HCT116 (cell line): ENCODE results near the gene HERC2. TPM values are rescaled to one million over a fixed set of nuclear protein-coding genes. Genes with fewer than 3 reads are reported as not detected.

ENCODE experiments used
- ATAC-seq: fragments of 200-7000 bp; cut with Tn5 transposase; 2 replicates; pipeline ENCODE4 v1.9.1; 2020; ENCODE audit warnings: mild to moderate bottlenecking, moderate library complexity
- BruUV-seq: library from RNA; stranded (reverse); fragments of 400-500 nt; replicated peaks from 2 replicates; lab custom pipeline; 2021; lab: Mats Ljungman, UMichigan
- CTCF ChIA-PET: fragments of 300-600 bp; sonication (Branson Sonifier 250); formaldehyde crosslinking; loops from one replicate; lab custom pipeline; 2021; ENCODE audit warnings: antibody characterized with exemption; lab: Charles Lee
- POLR2A ChIA-PET: fragments of 300-600, 350-600 bp; sonication (Branson Sonifier 250); formaldehyde crosslinking; loops from one replicate; lab custom pipeline; 2021; ENCODE audit warnings: antibody characterized with exemption; lab: Charles Lee
- RAD21 ChIA-PET, 2 experiments: fragments of 300-600 bp; sonication (Branson Sonifier 250); formaldehyde crosslinking; loops; one replicate each; lab custom pipeline; 2023; ENCODE audit warnings: low total read pairs in 2 of 2; ENCODE audit not compliant: uncharacterized antibody in 2 of 2, unreplicated experiment in 2 of 2, low non-redundant PET in 1 of 2; lab: Charles Lee
- DNase-seq: peaks from one replicate; pipeline ENCODE4 v3.0.0-alpha.2; 2010; ENCODE audit warnings: low read depth, low spot score
- H2AFZ ChIP-seq: fragments of 200-600 bp; shearing (Covaris generic), sonication (generic); 2 replicates; pipeline ENCODE4 v1.6.1; 2017; ENCODE audit warnings: low read depth, mixed run types, mixed read lengths, antibody characterized with exemption, low read length; ENCODE audit not compliant: poor library complexity, severe bottlenecking
- H3K27ac ChIP-seq: 2 replicates; pipeline ENCODE4 v1.5.1; 2012; ENCODE audit warnings: low read depth, low read length
- H3K27me3 ChIP-seq: fragments of 200-600 bp; sonication (generic); 2 replicates; pipeline ENCODE4 v1.6.1; 2016; ENCODE audit warnings: mixed run types, low read length, mixed read lengths; ENCODE audit not compliant: insufficient read depth
- H3K36me3 ChIP-seq, 2 experiments: fragments of 200-500 bp in 1 of 2; fragments of 200-600 bp in 1 of 2; sonication (Bioruptor generic) in 1 of 2; sonication (generic) in 1 of 2; 2 replicates each; pipeline versions ENCODE4 v1.5.1 to v1.6.1; 2014 to 2016; ENCODE audit warnings: low read length in 2 of 2, inconsistent platforms in 1 of 2, mixed read lengths in 1 of 2, mixed run types in 1 of 2; ENCODE audit not compliant: insufficient read depth in 2 of 2, control insufficient read depth in 1 of 2
- H3K4me1 ChIP-seq, 2 experiments: fragments of 200-600 bp in 1 of 2; sonication (generic) in 1 of 2; 2 replicates each; pipeline versions ENCODE4 v1.5.1 to v1.6.1; 2012 to 2017; ENCODE audit warnings: low read length in 2 of 2, inconsistent platforms in 1 of 2, mild to moderate bottlenecking in 1 of 2, mixed read lengths in 1 of 2, mixed run types in 1 of 2, moderate library complexity in 1 of 2; ENCODE audit not compliant: insufficient read depth in 2 of 2, control insufficient read depth in 1 of 2
- H3K4me2 ChIP-seq: fragments of 200-600 bp; sonication (generic); 2 replicates; pipeline ENCODE4 v1.6.1; 2017; ENCODE audit warnings: mixed run types, low read length, mixed read lengths
- H3K4me3 ChIP-seq, 2 experiments: fragments of 200-600 bp in 1 of 2; sonication (generic) in 1 of 2; replicated peaks in 1 of 2; 2 replicates each; pipeline ENCODE4 v1.5.1; 2011 to 2016; ENCODE audit warnings: low read length in 2 of 2, control low read depth in 1 of 2, low read depth in 1 of 2, mild to moderate bottlenecking in 1 of 2, mixed read lengths in 1 of 2, mixed run types in 1 of 2
- H3K79me2 ChIP-seq: fragments of 200-600 bp; sonication (generic); 2 replicates; pipeline ENCODE4 v1.6.1; 2017; ENCODE audit warnings: mild to moderate bottlenecking, mixed run types, low read length, moderate library complexity, mixed read lengths; ENCODE audit not compliant: insufficient read depth
- H3K9ac ChIP-seq: fragments of 200-600 bp; sonication (generic); 2 replicates; pipeline ENCODE4 v1.6.1; 2016; ENCODE audit warnings: low read length, mixed read lengths
- H3K9me2 ChIP-seq: fragments of 200-600 bp; sonication (generic), shearing (Covaris generic); 2 replicates; pipeline ENCODE4 v1.6.1; 2017; ENCODE audit warnings: mixed run types, mild to moderate bottlenecking, moderate library complexity; ENCODE audit not compliant: insufficient read depth
- H3K9me3 ChIP-seq, 2 experiments: fragments of 200-500 bp in 1 of 2; fragments of 200-600 bp in 1 of 2; sonication (Bioruptor generic) in 1 of 2; sonication (generic) in 1 of 2; 2 replicates each; pipeline ENCODE4 v1.6.1; 2014 to 2017; ENCODE audit warnings: low read length in 2 of 2, mixed read lengths in 2 of 2, inconsistent platforms in 1 of 2, low read depth in 1 of 2, mild to moderate bottlenecking in 1 of 2, mixed run types in 1 of 2, moderate library complexity in 1 of 2; ENCODE audit not compliant: control insufficient read depth in 1 of 2, insufficient read depth in 1 of 2
- H4K20me1 ChIP-seq: fragments of 200-600 bp; sonication (generic), shearing (Covaris generic); 2 replicates; pipeline ENCODE4 v1.6.1; 2017; ENCODE audit warnings: mixed run types, mild to moderate bottlenecking, moderate library complexity; ENCODE audit not compliant: insufficient read depth
- ATF3 ChIP-seq: IDR thresholded peaks from 2 replicates; pipeline ENCODE4 v1.6.1; 2012
- EGR1 ChIP-seq: IDR thresholded peaks from 2 replicates; pipeline ENCODE4 v1.6.1; 2012; ENCODE audit warnings: low read depth
- ELF1 ChIP-seq: IDR thresholded peaks from 2 replicates; pipeline ENCODE4 v1.6.1; 2012; ENCODE audit warnings: low read depth, borderline replicate concordance
- EZH2 ChIP-seq: fragments of 200-600 bp; sonication (generic); IDR thresholded peaks from 2 replicates; pipeline ENCODE4 v1.6.1; 2017; ENCODE audit warnings: antibody characterized with exemption, mixed run types
- POLR2AphosphoS5 ChIP-seq: IDR thresholded peaks from 2 replicates; pipeline ENCODE4 v1.6.1; 2011; ENCODE audit warnings: mild to moderate bottlenecking, low read depth, low read length, moderate library complexity
- RAD21 ChIP-seq: IDR thresholded peaks from 2 replicates; pipeline ENCODE4 v1.6.1; 2012; ENCODE audit warnings: low read depth, mild to moderate bottlenecking
- intact Hi-C: fragments of 100-400 bp; cut with micrococcal nuclease; formaldehyde crosslinking; loops from 2 replicates; pipeline ENCODE4 v1.10.0; 2022
- total RNA-seq: library from RNA; stranded (reverse); gene quantifications from one replicate; pipeline ENCODE4 v1.2.1, GENCODE V29; 2021; ENCODE audit not compliant: unreplicated experiment

Gene HERC2
- total RNA-seq, 1 experiment from 2014 or later, result 55.5 TPM

- CTCF ChIA-PET, result interaction anchor here (3.2 kb wide), 1 partner anchor 10 kb away, joined by 8 read pairs; no protein-coding TSS in a partner anchor
- no peak for TF ChIP-seq POLR2AphosphoS5
- no peak for TF ChIP-seq EZH2
- TF ChIP-seq, all 23 proteins: peak for 0
- Histone ChIP-seq H4K20me1 (no peaks in the 10 kb centered on the region), H3K4me3 (no peak overlapping the region), H3K4me1 (no peaks in the 10 kb centered on the region), H3K27me3 (no peaks in the 10 kb centered on the region), H3K9ac (no peak overlapping the region), H2AFZ (no peak overlapping the region), H3K9me2 (no peaks in the 10 kb centered on the region), H3K27ac (no peak overlapping the region), H3K36me3 (peaks cover 10 to 23% of the 10 kb centered on the region in 2 experiments; a peak in 3 of 4 replicates), H3K9me3 (no peaks in the 10 kb centered on the region), H3K79me2 (no peaks in the 10 kb centered on the region), H3K4me2 (no peak overlapping the region)
- DNase-seq (no peak), ATAC-seq (no peak)
- BruUV-seq, result no TSS peak
- intact Hi-C loops, result no loop called here
- ChIA-PET RAD21 (no interaction called here), POLR2A (no interaction called here)
These were observed 206.1 kb downstream of the HERC2 start for GRCh38 chr15:28115871-28116270.

- H3K79me2 ChIP-seq, result no peaks in the 10 kb centered on the region
- ChIA-PET POLR2A (no interaction called here), CTCF (interaction anchor here (0.8 to 3.2 kb wide), 2 partner anchors 11 kb away, joined by 5 to 8 read pairs; no protein-coding TSS in a partner anchor), RAD21 (no interaction called here)
- H4K20me1 ChIP-seq, result no peaks in the 10 kb centered on the region
- H3K27me3 ChIP-seq, result no peaks in the 10 kb centered on the region
- intact Hi-C loops, result no loop called here
- H3K4me2 ChIP-seq, result no peak overlapping the region
- BruUV-seq, result no TSS peak
- H3K9ac ChIP-seq, result no peak overlapping the region
- H3K9me2 ChIP-seq, result no peaks in the 10 kb centered on the region
- no peak for ATAC-seq
- no peaks in the 10 kb centered on the region for H3K4me1 ChIP-seq
- H3K27ac ChIP-seq, result no peak overlapping the region
- peaks cover 7 to 23% of the 10 kb centered on the region in 2 experiments; a peak in 3 of 4 replicates for H3K36me3 ChIP-seq
- no peak overlapping the region for H3K4me3 ChIP-seq
- no peaks in the 10 kb centered on the region for H3K9me3 ChIP-seq
- H2AFZ ChIP-seq, result no peak overlapping the region
- DNase-seq, result no peak
- TF ChIP-seq ATF3 (no peak), EGR1 (no peak), ELF1 (no peak), RAD21 (no peak), EZH2 (no peak)
These were observed 207.0 kb downstream of the HERC2 start for GRCh38 chr15:28114721-28115622.
